Neural progenitor cell (in vitro differentiated cells): Measurements from ENCODE around the gene ESRRA.

ENCODE experiments used
- EZH2 ChIP-seq: fragments of 200-600 bp; sonication (generic); IDR thresholded peaks from 2 replicates; pipeline ENCODE4 v1.6.1; 2017; ENCODE audit warnings: antibody characterized with exemption, mild to moderate bottlenecking, moderate library complexity
- EZH2phosphoT487 ChIP-seq: fragments of 200-600 bp; sonication (generic); IDR thresholded peaks from 2 replicates; pipeline ENCODE4 v1.6.1; 2017; ENCODE audit warnings: antibody characterized with exemption
- TF ChIP-seq, protein P1 (sequence below): fragments of 200-600 bp; sonication (generic); IDR thresholded peaks from 2 replicates; pipeline ENCODE4 v1.5.1; 2017; ENCODE audit warnings: antibody characterized with exemption, mild to moderate bottlenecking

DNA sequence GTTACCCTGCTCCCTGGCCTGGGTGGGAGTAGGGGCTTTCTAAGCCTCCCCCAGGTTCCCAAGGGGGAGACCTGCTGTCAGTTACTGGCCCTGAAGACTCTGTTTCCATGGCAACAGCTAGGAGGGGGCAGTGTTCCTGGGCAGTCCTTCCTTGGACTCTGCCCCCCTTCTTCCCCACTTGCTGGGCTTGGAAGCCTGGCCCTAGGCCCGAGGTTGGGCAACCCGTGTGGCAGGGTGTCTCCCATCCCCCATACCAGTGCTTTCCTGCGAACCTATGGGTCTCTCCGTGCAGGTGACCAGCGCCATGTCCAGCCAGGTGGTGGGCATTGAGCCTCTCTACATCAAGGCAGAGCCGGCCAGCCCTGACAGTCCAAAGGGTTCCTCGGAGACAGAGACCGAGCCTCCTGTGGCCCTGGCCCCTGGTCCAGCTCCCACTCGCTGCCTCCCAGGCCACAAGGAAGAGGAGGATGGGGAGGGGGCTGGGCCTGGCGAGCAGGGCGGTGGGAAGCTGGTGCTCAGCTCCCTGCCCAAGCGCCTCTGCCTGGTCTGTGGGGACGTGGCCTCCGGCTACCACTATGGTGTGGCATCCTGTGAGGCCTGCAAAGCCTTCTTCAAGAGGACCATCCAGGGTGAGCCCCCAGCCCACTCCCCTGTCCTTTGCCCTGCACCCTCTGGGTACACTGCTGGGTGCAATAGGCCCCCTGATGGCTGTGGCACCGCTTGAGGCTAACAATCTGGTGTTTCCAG lies 1.7 kb downstream of the ESRRA start:
- TF ChIP-seq, protein P1, sequence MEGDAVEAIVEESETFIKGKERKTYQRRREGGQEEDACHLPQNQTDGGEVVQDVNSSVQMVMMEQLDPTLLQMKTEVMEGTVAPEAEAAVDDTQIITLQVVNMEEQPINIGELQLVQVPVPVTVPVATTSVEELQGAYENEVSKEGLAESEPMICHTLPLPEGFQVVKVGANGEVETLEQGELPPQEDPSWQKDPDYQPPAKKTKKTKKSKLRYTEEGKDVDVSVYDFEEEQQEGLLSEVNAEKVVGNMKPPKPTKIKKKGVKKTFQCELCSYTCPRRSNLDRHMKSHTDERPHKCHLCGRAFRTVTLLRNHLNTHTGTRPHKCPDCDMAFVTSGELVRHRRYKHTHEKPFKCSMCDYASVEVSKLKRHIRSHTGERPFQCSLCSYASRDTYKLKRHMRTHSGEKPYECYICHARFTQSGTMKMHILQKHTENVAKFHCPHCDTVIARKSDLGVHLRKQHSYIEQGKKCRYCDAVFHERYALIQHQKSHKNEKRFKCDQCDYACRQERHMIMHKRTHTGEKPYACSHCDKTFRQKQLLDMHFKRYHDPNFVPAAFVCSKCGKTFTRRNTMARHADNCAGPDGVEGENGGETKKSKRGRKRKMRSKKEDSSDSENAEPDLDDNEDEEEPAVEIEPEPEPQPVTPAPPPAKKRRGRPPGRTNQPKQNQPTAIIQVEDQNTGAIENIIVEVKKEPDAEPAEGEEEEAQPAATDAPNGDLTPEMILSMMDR, result no peak
- TF ChIP-seq EZH2, result no peak
- TF ChIP-seq EZH2phosphoT487, result no peak
